Measurements from ENCODE around the gene TCOF1.
"Not testable (repeated sequence)": the region's sequence is repeated elsewhere in the genome, so short reads cannot be mapped to it uniquely, and the experiment has no call there.

Gene TCOF1

GRCh38 chr5:150413902-150414790 lies 56.6 kb downstream of the TCOF1 start:
- peak; percentile 70 for FAIRE-seq
- DNase-seq (ENCODE audit: insufficient read length, low spot score) = not testable (repeated sequence)

GRCh38 chr5:150419630-150420270 lies 62.3 kb downstream of the TCOF1 start:
- FAIRE-seq = peak; percentile 95
- no peak for DNase-seq (ENCODE audit: insufficient read length, low spot score)

GRCh38 chr5:150422075-150422474 lies 64.6 kb downstream of the TCOF1 start:
- DNase-seq (ENCODE audit: insufficient read length, low spot score) (no peak), FAIRE-seq (no peak)

GRCh38 chr5:150422758-150423157 lies 65.3 kb downstream of the TCOF1 start:
- DNase-seq (ENCODE audit: insufficient read length, low spot score) = no peak
- no peak for FAIRE-seq

- not testable (repeated sequence) for DNase-seq (ENCODE audit: insufficient read length, low spot score); FAIRE-seq
Measured at GRCh38 chr5:150426165-150426564, 68.7 kb downstream of the TCOF1 start.

GRCh38 chr5:150428106-150428876 lies 70.8 kb downstream of the TCOF1 start:
- no peak for FAIRE-seq
- DNase-seq (ENCODE audit: insufficient read length, low spot score) = no peak

- DNase-seq (ENCODE audit: insufficient read length, low spot score) (no peak), FAIRE-seq (no peak)
Measured at GRCh38 chr5:150428978-150429377, 71.5 kb downstream of the TCOF1 start.

GRCh38 chr5:150429410-150429873 lies 71.9 kb downstream of the TCOF1 start:
- DNase-seq (ENCODE audit: insufficient read length, low spot score) (no peak), FAIRE-seq (no peak)

GRCh38 chr5:150431048-150431447 lies 73.6 kb downstream of the TCOF1 start:
- DNase-seq (ENCODE audit: insufficient read length, low spot score) = no peak
- FAIRE-seq = no peak

GRCh38 chr5:150431574-150431973 lies 74.1 kb downstream of the TCOF1 start:
- FAIRE-seq (no peak), DNase-seq (ENCODE audit: insufficient read length, low spot score) (no peak)

GRCh38 chr5:150434464-150434863 lies 77.0 kb downstream of the TCOF1 start:
- no peak for DNase-seq (ENCODE audit: insufficient read length, low spot score)
- FAIRE-seq = no peak

GRCh38 chr5:150436141-150436680 lies 78.7 kb downstream of the TCOF1 start:
- peak; percentile 94 for FAIRE-seq
- DNase-seq (ENCODE audit: insufficient read length, low spot score) = peak; percentile 91

GRCh38 chr5:150438873-150439546 lies 81.5 kb downstream of the TCOF1 start:
- no peak for DNase-seq (ENCODE audit: insufficient read length, low spot score)

GRCh38 chr5:150440948-150441812 lies 83.7 kb downstream of the TCOF1 start:
- FAIRE-seq (no peak), DNase-seq (ENCODE audit: insufficient read length, low spot score) (no peak)

More at GRCh38 chr5:150438873-150439546, 81.5 kb downstream of the TCOF1 start:
- peak; percentile 55 for FAIRE-seq

- DNase-seq (ENCODE audit: insufficient read length, low spot score) (no peak), FAIRE-seq (no peak)
Measured at GRCh38 chr5:150441813-150442698, 84.6 kb downstream of the TCOF1 start.

GRCh38 chr5:150442699-150443080 lies 85.2 kb downstream of the TCOF1 start:
- DNase-seq (ENCODE audit: insufficient read length, low spot score) (no peak), FAIRE-seq (no peak)

- no peak for DNase-seq (ENCODE audit: insufficient read length, low spot score)
- no peak for FAIRE-seq
Measured at GRCh38 chr5:150443242-150444075, 86.0 kb downstream of the TCOF1 start.

Data from GM19239 (cell line).